ENCODE results near the gene SEC61A1.

The SEC61A1 gene

DNA sequence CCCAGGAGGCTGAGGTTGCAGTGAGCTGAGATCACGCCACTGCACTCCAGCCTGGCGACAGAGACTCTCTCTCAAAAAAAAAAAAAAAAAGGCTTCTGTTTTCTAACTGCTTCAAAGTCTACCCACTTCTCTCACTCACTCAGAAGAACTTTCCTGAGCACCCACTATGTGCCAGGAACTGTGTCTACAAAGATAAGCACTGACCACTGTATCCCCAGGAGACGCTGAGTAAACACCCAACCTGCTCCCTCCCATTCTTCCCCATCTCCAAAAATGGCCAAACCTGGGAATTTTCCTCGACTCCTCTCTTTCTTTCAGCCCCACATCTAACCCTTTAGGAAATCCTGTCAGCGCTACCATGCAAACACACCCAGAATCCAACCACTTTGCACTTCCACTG is 58.9 kb downstream of the SEC61A1 start:
- TF ChIP-seq CTCF (IDR thresholded peaks at IDR 0.05; ENCODE audit: low read depth, low read length) = no peak
- no peak overlapping the region for H3K4me3 ChIP-seq (ENCODE audit: low read depth, low read length)

GRCh38 chr3:128112357-128112968 is 60.2 kb downstream of the SEC61A1 start:
- H3K4me3 ChIP-seq (ENCODE audit: low read depth, low read length) = no peak overlapping the region

GRCh38 chr3:128113817-128114794 is 61.9 kb downstream of the SEC61A1 start:
- no peak for TF ChIP-seq CTCF (IDR thresholded peaks at IDR 0.05; ENCODE audit: low read depth, low read length)
- no peak overlapping the region for H3K4me3 ChIP-seq (ENCODE audit: low read depth, low read length)

More at GRCh38 chr3:128112357-128112968, 60.2 kb downstream of the SEC61A1 start:
- no peak for TF ChIP-seq CTCF (IDR thresholded peaks at IDR 0.05; ENCODE audit: low read depth, low read length)
